HG02571 (cell line): ENCODE data around the gene RAP1GAP2.
A peak's percentile ranks its signal among the peaks of the same experiment; 100 is the strongest.
"Not testable (repeated sequence)": the region's sequence is repeated elsewhere in the genome, so short reads cannot be mapped to it uniquely, and the experiment has no call there.

Experiments
- ATAC-seq: cut with Tn5 transposase; IDR thresholded peaks from one replicate; pipeline ENCODE4 v1.9.1; 2021; ENCODE audit warnings: mild to moderate bottlenecking, moderate library complexity; ENCODE audit not compliant: unreplicated experiment

The RAP1GAP2 gene

DNA sequence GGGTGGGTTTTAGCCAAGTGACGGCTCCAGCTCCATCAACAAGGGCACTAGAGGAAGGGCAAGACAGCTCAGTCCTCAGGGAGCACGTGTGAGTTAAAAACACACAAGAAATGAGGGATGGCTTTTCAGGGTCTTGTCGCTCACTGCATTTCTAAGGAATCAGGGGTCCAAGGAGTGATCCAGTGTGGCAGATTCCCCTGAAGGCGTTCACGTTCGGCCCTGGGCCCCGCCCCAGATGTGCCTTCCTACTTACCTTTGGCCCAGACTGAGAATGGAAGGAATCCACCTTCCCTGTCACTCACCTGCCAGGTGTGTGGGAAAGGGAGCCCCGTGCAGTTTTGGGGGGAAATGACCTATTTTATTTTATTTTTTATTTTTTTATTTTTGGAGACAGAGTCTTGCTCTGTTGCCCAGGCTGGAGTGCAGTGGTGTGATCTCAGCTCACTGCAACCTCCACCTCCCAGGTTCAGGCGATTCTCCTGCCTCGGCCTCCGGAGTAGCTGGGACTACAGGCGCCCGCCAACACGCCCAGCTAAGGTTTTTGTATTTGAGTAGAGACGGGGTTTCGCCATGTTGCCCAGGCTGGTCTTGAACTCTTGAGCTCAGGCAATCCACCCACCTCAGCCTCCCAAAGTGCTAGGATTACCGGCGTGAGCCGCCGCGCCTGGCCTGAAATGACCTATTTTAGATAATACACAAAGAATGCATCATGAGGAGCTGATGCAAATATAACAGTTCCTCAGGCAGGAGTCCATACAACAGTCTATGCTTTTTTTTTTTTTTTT is 195.3 kb downstream of the RAP1GAP2 start:
- not testable (repeated sequence) for ATAC-seq

DNA sequence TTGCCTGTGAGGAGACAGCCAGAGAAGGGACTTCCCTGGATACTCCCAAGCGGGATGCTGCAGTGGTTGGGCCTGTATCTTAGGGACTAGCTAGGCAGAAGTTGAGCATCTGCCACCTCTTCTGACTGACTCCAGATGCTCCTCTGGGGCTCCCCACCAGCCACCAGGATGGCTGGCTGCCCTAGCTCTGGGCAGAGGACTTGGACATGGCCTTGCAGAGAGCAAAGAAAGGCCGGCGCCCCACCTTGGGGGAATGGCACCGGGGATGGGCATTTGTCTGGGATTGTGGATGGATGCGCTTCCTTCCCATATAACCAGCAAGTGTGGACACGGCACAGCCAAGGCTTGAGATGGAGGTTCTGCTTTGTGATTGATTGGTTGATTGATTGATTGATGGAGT is 198.2 kb downstream of the RAP1GAP2 start:
- ATAC-seq: no peak

DNA sequence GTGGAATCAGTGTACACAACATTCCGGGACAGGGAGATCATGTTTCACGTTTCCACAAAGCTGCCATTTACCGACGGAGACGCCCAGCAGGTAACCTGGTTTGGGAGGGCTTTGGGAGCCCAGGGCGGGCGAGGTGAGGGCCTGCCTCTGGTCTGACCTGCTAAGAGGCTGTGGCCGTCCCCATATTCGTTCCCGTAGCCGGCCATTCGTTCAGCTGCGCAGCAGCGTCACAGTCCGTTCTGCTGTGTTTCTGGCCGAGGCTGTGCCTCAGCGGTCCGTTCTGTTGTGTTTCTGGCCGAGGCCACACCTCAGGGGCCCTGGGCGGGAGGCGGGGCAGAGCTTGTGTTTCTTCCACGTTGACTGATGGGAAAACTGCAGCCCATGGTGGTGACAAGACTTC is 199.1 kb downstream of the RAP1GAP2 start:
- no peak for ATAC-seq

DNA sequence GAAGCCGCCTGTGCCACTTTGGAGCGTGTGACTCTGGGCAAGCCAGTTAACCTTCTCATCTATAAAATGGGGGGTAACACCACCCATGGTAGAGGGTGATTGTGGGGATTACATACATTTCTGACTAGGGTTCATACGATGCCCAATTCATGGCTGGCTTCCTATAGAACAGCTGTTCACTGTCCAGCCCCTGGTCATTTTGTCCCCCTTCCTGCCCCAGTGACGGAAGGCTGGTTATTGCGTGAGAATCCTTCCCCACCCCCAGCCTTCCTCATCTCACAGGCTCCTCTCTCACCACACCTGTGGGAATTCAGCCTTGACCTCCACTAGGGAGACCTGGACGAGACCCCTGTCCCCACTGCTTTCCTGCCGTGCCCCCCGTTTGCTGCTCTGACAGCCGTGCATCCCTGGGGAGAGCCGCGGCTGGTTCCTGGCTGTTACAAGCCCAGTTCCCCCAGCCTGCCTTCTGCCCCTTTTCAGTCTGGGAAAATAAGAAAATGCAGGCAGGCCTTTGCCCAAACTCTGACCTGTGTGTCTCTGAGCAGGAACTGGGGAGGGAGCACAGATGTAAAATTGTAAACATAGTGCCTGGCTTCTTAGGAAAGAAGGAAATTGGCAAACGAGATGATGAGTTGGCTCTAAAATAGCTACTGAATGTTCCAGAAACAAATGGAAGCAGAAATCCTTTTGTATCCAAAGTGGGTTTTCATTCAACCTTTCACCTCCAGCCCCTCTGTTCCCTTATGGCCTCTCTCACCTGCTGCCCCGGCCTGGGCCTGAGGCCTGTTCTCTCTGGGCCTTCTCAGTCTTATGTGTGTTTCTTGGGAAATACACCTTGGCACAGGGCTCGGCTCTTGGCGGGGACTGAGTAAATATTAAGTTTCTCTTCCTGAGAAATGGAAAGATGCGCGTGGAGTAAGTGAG is 199.9 kb downstream of the RAP1GAP2 start:
- no peak for ATAC-seq

DNA sequence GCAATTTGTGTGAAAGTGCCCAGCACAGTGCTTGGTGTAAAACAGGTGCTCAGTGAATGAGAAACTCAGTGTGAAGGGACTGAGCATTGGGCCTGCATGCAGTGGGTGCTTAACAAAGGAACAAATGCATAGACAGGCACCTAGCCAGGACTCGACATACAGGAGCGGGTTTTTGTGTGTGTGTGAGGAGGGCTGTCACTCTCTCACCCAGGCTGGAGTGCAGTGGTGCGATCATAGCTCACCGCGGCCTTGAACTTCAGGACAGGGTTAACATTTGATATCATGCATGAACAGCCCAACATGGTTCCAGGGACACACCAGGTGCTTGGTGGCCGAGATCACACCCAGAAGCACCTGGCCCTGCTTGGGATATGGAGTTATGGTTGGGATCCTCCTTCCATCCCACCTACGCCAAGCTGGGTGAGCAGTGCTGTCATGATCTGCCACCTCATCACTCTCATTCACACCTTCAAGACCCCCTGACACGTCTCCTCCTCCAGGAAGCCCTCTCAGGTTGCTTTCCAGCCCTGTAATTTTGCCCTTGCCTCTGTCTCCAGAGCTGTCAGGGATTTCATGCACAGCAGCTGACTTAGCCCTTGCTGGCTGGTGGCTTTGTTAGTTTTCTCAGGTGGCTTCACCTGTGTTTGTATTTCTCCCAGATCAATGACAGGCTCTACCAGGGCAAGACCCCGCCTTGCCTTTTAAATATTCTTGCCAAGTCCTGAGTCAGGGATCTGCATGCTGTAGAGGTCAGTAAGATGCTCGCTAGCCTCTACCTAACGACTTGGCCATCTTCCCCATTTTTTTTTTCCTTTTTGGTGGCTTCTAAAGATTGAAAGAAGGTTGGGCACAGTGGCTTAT is 200.8 kb downstream of the RAP1GAP2 start:
- ATAC-seq: no peak

DNA sequence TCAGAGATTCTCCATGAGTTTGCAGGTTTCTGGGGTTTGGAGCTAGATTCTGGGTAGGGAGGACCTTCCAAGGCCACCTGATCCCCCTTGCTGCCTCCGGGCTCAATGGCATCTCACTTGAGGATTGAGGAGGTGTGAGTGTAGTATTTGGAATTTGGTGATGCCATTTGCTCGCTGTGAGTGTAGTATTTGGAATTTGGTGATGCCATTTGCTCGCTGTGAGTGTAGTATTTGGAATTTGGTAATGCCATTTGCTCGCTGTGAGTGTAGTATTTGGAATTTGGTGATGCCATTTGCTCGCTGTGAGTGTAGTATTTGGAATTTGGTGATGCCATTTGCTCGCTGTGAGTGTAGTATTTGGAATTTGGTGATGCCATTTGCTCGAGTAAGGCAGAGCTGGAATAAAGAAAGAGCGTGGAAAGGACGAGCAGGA is 202.2 kb downstream of the RAP1GAP2 start:
- not testable (repeated sequence) for ATAC-seq

DNA sequence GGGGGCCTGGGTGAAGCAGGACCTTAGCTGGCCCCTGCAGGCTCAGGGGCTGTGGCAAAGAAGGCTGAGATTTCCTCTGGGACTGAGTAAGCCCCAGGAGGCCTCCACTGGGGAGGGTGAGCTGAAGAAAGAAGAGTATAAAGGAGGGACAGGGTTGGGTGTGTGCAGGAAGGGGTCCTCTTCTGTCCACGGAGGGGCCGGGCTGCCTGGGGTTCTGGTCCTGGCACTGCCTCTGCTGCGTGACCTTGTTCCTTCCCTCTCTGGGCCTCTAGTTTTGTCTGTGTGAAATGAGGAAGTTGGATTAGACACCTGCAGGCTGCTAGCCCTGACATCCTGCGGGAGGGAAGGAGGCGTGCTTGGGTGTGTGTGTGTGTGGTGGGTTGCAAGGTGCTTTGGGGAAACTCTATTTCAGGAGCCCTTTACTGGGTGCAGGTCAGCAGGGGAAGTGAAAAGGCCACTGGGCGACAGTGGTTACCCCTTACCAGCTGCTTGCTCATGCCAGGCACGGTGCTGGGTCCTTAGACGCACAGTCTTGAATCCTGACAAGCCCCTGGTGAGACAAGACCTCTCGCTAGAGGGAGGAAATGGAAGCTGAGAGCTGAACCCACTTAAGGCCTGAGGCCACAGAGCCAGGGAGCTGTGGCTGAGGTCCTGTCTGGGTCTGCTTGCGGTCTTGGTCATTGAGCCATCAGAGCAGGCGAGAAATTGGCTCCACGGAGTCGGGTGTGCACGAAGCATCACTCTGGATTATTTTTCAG is 206.5 kb downstream of the RAP1GAP2 start:
- ATAC-seq: peak; percentile 53

DNA sequence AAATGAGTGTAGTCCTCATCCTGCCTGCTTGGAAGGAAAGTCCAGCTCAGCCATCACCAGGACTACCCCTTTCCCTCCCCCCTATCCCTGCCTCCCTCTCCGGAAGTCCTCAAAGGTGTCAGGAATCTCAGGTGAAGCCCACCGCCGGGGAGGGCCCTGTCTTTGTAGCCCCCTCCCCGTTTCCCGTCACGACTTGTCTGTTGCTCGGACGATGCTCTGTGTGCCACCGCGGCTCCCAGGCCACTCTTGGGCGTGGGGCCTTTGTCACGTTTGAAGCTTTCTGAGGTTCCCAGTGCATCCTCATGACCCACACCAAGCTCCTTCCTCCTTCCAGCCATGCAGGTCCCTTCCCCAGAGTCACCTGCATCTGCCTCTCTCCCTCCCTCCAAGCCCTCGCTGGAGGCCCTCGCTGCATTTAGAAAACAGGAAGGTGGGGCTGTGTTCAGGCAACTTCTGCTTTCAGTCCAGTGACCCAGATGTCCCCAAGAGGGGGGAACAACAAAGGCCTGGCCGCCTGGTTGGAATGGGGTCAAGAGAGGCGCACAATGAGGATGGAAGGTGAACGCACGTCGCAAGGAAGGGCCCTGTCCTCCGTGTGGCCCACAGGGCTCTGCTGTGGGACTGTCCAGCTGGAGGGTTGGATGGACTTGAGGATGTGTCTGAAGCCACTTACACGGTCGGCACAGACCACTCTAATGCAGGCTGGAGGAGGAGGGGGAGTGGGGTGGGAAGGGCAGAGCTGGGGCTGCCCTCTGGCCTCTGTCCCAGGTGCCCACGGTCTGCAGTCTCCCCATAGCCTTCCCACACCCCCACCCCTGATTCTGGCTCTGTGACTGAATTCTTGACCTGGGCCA is 207.3 kb downstream of the RAP1GAP2 start:
- no peak for ATAC-seq

DNA sequence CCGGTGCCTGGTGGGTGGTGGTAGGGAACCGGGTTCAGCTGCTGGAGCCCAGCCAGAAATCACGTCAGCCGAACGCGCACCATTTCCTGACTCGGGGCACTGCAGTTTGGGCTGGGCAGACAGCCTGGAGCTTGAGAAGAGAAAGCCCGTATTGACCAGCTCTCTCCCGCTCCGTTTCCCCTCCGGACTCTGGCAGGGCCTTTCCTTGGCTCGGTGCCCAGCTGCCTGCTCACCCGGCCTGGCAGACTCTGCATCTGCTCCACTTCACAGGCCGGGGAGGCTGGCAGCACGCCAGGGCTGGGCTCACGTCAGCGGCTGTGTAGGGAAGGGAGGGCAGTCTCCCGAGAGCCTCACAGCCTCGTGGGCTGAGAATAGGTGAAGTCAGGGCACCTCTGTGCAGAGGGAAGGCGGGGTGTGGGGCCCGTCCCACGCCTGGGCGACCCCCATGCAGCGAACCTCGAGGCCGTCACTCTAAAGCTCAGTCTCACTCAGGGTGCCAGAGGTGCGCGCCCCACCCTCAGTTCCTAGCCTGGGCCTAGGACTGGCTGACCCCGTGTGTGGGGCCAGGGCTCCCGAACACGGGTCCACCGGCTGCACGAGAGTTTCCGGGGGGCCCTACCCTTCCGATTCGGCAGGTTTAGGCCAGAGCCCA is 208.0 kb downstream of the RAP1GAP2 start:
- ATAC-seq: no peak

DNA sequence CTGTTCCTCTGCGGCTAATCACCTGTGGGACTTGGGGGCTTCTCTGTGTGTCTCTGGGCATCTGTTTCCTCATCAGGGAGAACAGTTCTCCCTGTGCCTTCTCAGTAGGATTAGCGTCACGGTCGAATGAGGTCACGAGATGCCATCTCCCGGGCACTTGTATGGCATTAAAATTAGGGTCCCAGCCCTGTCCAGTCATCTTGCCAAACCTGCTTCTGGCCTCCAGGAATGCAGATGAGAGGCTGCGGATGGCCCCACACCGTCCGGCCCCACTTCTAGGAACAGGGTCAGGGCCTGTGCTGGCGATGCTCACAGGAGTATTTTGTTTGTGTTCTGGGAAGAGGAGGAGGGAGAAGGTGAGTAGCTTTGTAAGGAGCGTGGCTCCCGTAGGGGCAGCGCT is 208.7 kb downstream of the RAP1GAP2 start:
- no peak for ATAC-seq

DNA sequence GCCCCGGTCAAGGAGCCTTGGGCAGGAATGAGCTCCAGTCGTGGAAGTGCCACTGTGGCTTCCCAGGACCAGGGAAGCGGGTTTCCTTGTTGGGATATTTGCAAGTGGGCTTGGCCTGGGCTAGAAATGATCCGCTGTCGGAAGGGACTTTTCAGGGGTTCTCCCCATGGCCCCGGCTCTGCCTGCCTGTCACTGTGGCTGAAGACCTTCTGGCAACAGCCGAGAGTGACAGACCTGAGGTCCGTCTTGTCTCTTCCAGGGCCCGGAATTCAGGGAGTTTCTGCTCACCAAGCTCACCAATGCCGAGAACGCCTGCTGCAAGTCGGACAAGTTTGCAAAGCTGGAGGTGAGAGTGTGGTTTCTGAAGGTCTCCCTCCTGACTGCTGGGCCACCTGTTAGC is 209.5 kb downstream of the RAP1GAP2 start:
- no peak for ATAC-seq

DNA sequence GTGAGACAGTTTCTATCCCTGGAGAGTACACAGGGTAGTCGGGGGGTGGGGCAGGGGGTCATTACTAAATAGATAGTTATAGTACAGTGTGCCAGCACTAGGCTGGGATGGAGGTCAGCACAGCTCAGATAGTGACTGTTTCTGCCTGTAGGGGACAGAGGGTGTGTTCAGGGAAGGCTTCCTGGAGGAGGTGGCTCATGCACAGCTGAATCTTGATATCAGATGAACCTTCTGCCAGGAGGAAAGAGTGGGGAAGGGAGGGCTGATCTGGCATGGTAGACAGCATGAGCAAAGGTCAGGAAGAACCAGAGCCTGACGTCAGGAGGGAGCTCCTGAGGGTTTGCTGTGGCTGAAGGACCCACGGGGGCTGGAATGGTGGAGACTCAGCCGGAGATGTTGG is 210.6 kb downstream of the RAP1GAP2 start:
- no peak for ATAC-seq

DNA sequence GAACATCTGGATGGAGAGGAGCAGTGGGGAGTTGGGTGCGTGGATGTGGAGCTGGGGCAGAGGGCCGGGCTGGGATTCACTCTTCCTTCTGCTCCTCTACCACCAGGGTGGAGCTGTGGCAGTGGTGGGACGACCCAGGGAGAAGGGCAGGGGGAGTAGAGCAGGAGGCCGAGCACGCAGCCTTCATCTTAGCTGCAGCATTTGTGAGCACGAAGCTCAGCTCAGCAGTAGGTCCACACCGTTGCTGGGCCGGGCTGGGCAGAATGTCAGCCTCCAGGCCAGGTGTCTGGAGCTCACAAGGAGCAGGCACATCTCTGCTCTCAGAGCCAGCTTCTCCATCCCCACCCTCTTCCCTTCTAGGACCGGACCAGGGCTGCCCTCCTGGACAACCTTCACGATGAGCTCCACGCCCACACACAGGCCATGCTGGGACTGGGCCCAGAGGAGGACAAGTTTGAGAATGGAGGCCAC is 211.4 kb downstream of the RAP1GAP2 start:
- no peak for ATAC-seq

DNA sequence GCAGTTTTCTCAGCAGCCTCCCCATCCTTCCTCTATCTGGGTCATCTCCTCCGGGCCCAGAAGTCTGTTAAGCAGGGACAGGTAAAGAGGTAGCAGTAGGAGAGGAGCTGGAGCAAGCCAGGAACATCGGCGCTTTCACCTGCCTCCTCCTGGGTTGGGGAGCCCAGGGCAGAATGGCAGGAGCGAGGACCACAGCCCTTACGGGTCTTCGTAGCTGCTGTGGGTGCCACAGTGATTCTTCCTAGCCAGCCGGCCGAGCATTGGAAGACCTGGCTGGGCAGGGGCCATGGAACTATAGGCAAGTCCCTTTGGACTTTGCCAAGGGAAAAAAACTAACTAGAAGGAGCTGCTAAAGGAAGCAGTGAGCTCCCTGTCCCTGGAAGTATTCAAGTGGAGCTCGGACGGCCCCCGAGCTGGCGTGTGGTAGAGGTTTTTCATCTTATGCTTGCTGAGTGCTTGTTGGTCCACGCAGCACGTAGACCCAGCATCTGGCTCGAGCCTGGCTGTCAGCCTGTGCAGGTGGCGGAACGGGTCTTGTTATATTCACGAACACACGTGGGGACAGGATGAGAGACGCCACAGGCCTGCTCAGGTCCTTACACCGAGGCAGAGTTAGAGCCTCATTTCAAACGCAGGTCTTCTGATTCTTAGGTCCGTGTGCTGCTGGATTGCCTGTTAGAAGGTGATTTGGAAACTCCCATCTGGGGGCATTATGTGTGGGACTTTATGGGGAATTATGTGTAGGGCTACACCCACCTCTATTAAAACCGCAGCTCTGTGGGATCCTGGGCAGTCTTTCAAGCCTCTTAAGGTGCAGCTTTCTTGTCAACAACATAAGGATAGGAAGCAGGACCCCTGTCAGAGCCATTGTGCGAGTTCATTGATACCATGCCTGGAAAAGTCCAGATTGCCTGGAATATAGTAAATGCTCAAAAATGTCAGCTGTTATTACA is 212.4 kb downstream of the RAP1GAP2 start:
- no peak for ATAC-seq

DNA sequence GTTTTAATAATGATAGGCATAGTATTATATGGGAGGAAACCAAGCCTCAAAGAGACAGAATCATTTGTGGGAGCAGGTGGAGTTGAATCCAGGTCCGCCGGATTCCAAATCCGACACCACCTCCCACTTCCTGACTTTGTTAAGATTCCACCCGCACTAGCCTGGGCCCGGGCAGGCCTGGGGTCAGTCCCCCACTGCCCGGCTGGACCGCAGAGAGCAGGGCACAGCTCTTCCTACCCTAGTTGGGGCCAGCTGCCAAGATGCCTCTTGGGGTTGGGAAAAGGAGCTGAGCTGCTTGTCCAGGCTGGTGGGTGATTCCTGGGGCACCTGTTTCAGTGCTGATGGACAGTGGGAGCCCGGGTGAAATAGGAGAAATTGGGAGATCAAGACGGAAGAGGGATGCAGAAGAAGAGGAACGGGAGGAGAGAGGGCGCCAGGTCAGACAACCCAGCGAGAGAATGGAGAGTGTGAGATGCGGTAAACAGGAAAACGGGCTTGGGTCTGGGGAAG is 213.2 kb downstream of the RAP1GAP2 start:
- ATAC-seq: no peak

DNA sequence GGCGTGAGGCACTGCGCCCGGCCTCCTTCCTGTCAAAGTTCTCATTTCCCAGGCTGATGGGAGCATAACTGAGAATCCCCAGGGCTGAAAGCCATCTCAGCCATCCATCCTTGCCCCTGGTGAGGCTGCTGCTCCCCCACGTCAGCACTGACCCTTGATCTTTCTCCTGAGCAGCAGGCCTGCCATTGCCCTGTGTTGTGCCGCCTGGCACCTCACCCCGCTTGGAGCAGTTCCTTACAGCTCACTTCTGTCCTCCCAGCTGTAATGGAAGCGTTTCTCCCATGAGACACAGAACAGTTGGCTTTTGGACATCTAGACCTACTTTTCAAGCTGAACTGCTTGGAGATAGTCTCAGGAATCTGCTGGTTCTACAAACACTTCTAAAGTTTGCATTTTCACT is 215.7 kb downstream of the RAP1GAP2 start:
- no peak for ATAC-seq

DNA sequence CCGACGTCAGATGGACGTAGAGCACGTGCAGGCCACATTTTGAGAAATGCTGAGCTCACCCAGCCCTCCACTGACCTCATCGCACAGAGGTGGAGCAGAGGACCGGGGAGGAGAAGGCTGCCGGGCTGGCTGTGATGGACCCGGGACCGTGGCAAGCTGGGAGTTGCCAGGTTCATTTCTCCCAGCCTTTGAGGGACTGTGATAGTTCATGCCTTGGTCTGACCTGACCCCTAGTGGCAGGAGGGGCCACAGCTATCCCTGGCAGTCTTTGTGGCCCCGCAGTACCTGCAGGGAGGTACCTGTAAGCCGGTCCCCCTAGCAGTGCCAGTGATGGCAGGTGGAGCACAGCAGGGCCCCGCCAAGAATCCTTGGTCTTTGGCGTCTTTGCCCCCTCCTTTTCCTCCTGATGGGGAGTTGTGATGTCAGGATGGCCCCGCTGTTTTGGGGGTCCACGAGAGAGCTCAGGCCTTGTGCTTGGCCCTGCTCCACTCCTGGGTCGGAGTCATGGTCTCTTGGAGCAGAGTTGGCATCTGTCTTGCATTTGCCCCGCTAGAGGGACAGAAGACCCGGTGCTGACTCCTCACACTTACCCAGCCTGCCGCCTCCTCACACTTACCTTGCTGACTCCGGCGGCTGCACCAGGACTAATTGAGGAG is 216.8 kb downstream of the RAP1GAP2 start:
- ATAC-seq: no peak
